HG02973 (cell line): ENCODE results near the gene OR7G1.

Experiments
- ATAC-seq: cut with Tn5 transposase; IDR thresholded peaks from one replicate; pipeline ENCODE4 v1.9.1; 2021; ENCODE audit warnings: moderate library complexity; ENCODE audit not compliant: unreplicated experiment

The OR7G1 gene

GRCh38 chr19:9115307-9115813 lies at the start of gene OR7G1:
TSS of gene OR7G1 (minus strand) at chr19:9115763. CDS start at chr19:9115763, 0 bp downstream.
- ATAC-seq, result no peak

- no peak for ATAC-seq
These were observed 49.7 kb upstream of the OR7G1 start for GRCh38 chr19:9165261-9165660.

- ATAC-seq, result no peak
These were observed 45.9 kb upstream of the OR7G1 start for GRCh38 chr19:9161427-9161826.

- no peak for ATAC-seq
These were observed 44.3 kb upstream of the OR7G1 start for GRCh38 chr19:9159891-9160290.

GRCh38 chr19:9156304-9156703 lies 40.7 kb upstream of the OR7G1 start:
- ATAC-seq, result no peak

- no peak for ATAC-seq
These were observed 40.0 kb upstream of the OR7G1 start for GRCh38 chr19:9155591-9155990.

GRCh38 chr19:9151367-9151766 lies 35.8 kb upstream of the OR7G1 start:
- ATAC-seq, result no peak

- no peak for ATAC-seq
These were observed 35.1 kb upstream of the OR7G1 start for GRCh38 chr19:9150650-9151049.

- ATAC-seq, result no peak
These were observed 34.4 kb upstream of the OR7G1 start for GRCh38 chr19:9149997-9150396.

GRCh38 chr19:9148697-9149096 lies 33.1 kb upstream of the OR7G1 start:
- no peak for ATAC-seq

GRCh38 chr19:9146882-9147281 lies 31.3 kb upstream of the OR7G1 start:
- no peak for ATAC-seq

- no peak for ATAC-seq
These were observed 29.4 kb upstream of the OR7G1 start for GRCh38 chr19:9144920-9145319.

GRCh38 chr19:9140159-9140874 lies 24.8 kb upstream of the OR7G1 start, which contains the start of gene ZNF317:
TSS of gene ZNF317 (plus strand) at chr19:9140397. CDS start at chr19:9156017, 15,620 bp downstream.
- ATAC-seq, result peak; percentile 88

- ATAC-seq, result no peak
These were observed 24.1 kb upstream of the OR7G1 start for GRCh38 chr19:9139609-9140158.

GRCh38 chr19:9132422-9132821 lies 16.9 kb upstream of the OR7G1 start:
- no peak for ATAC-seq

- ATAC-seq, result no peak
These were observed 15.4 kb upstream of the OR7G1 start for GRCh38 chr19:9130965-9131364.

- no peak for ATAC-seq
These were observed 12.6 kb upstream of the OR7G1 start for GRCh38 chr19:9128171-9128570.

GRCh38 chr19:9126900-9127405 lies 11.4 kb upstream of the OR7G1 start, which contains the start of gene OR7G3:
TSS of gene OR7G3 (minus strand) at chr19:9126950. CDS start at chr19:9126950, 0 bp downstream.
- ATAC-seq, result no peak

GRCh38 chr19:9116547-9116946 lies 984 bp upstream of the OR7G1 start:
- no peak for ATAC-seq

- ATAC-seq, result no peak
These were observed 5.6 kb downstream of the OR7G1 start for GRCh38 chr19:9109959-9110358.

- no peak for ATAC-seq
These were observed 8.2 kb downstream of the OR7G1 start, which contains the start of gene OR7G2 for GRCh38 chr19:9107375-9107774. TSS of gene OR7G2 (minus strand) at chr19:9107475. CDS start at chr19:9103243, 4,232 bp downstream.

GRCh38 chr19:9086761-9087160 lies 28.8 kb downstream of the OR7G1 start, which contains the start of gene OR1M1:
TSS of gene OR1M1 (plus strand) at chr19:9087061. CDS start at chr19:9093245, 6,184 bp downstream.
- no peak for ATAC-seq
